ENCODE measurements around the gene MAN1A1.

The MAN1A1 gene

GRCh38 chr6:119142041-119142440 lies 207.5 kb downstream of the MAN1A1 start:
- no peak for DNase-seq (ENCODE audit: low spot score)

GRCh38 chr6:119140196-119141140 lies 209.1 kb downstream of the MAN1A1 start:
- DNase-seq (ENCODE audit: low spot score): no peak

GRCh38 chr6:119138906-119139541 lies 210.5 kb downstream of the MAN1A1 start:
- no peak for DNase-seq (ENCODE audit: low spot score)

GRCh38 chr6:119137194-119138072 lies 212.1 kb downstream of the MAN1A1 start:
- DNase-seq (ENCODE audit: low spot score): no peak

DNA sequence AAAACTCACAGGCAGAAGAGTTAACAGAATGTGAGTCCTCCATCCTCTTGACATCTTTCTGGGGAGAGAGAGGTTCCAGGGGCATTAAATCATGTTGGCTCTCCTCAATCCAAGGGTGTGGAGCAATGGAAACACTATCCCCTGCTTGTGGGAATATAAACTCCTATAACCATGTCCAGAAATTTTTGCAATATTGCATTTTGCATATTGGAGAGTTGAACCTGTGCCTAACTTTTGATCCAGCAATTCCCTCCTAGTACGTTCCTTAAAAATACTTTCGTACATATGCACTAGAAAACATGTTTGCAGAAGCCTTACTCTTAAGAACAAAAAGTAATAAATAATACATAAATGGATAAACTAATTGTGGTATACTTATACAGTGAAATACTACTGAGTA lies 214.8 kb downstream of the MAN1A1 start:
- no peak for DNase-seq (ENCODE audit: low spot score)

- no peak for DNase-seq (ENCODE audit: low spot score)
These were observed 216.2 kb downstream of the MAN1A1 start for GRCh38 chr6:119133400-119133799.

- DNase-seq (ENCODE audit: low spot score): no peak
These were observed 217.1 kb downstream of the MAN1A1 start for GRCh38 chr6:119132261-119132981.

- no peak for DNase-seq (ENCODE audit: low spot score)
These were observed 219.5 kb downstream of the MAN1A1 start for GRCh38 chr6:119129968-119130484.

DNA sequence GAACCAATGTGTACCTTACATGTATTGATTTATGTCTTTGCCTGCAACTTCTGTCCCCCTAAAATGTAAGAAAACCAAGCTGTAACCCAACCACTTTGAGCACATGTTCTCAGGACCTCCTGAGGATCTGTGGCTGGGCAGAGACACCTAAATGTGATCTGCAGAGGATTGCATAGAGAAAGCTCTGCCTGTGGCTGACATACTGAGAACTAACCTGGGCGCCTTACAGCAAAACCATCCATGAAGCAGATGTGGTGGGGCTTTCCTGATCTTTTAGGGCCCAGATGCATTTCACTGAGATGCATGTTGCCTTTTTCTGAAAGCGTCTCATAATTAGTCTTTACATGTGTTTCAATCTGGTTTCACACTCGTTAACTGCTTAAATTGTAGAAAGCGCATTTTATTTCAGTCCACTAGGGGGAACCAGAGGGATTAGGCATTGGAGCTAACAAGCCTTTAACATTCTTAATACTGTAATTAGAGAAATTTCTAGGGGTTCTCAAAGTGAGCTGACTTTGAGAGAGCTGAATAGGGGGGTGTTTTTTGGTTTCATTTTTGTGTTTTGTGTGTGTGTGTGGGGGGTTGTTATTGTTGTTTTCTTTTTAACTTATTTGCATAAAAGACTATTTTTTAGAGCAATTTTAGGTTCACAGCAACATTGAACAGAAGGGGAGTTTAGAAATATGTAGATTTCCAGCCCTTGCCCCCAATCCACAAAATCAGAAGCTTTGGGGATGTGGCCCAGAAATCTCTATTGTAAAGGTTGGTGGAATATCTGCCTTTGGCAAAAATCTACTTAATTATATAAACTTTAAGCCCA lies 220.2 kb downstream of the MAN1A1 start:
- peak; percentile 42 for DNase-seq (ENCODE audit: low spot score)

- DNase-seq (ENCODE audit: low spot score): no peak
These were observed 221.2 kb downstream of the MAN1A1 start for GRCh38 chr6:119128252-119128912.

- no peak for DNase-seq (ENCODE audit: low spot score)
These were observed 221.9 kb downstream of the MAN1A1 start for GRCh38 chr6:119127627-119128026.

All from iPS-NIHi11 (cell line).